ENCODE results near the gene RSPH1.

The RSPH1 gene

GRCh38 chr21:42533963-42534355 is 37.9 kb upstream of the RSPH1 start:
- TF ChIP-seq CSDC2 (CRISPR knock-in tag; IDR thresholded peaks at IDR 0.05) (no peak), ISL1 (CRISPR knock-in tag; IDR thresholded peaks at IDR 0.05) (no peak), BACH2 (CRISPR knock-in tag; IDR thresholded peaks at IDR 0.05; ENCODE audit: borderline replicate concordance) (no peak), GLIS3 (CRISPR knock-in tag; IDR thresholded peaks at IDR 0.05) (no peak), ZNF8 (CRISPR knock-in tag; IDR thresholded peaks at IDR 0.05) (no peak), ARNTL (CRISPR knock-in tag; IDR thresholded peaks at IDR 0.05; ENCODE audit: borderline replicate concordance, low read depth) (no peak), ZC3H10 (CRISPR knock-in tag; IDR thresholded peaks at IDR 0.05) (no peak), ZNF70 (CRISPR knock-in tag; IDR thresholded peaks at IDR 0.05) (no peak), ZFP3 (CRISPR knock-in tag; IDR thresholded peaks at IDR 0.05) (no peak), ESRRG (CRISPR knock-in tag; IDR thresholded peaks at IDR 0.05) (no peak), SNAI2 (CRISPR knock-in tag; IDR thresholded peaks at IDR 0.05) (no peak), RARB (CRISPR knock-in tag; IDR thresholded peaks at IDR 0.05) (no peak), ZNF565 (CRISPR knock-in tag; conservative IDR thresholded peaks at IDR 0.05; ENCODE audit: low read depth) (no peak), TSHZ2 (CRISPR knock-in tag; IDR thresholded peaks at IDR 0.05) (no peak), CREB5 (CRISPR knock-in tag; IDR thresholded peaks at IDR 0.05; ENCODE audit: low read depth) (no peak), OSR1 (CRISPR knock-in tag; IDR thresholded peaks at IDR 0.05) (no peak), TCF4 (CRISPR knock-in tag; IDR thresholded peaks at IDR 0.05; ENCODE audit: borderline replicate concordance) (no peak), POU6F1 (CRISPR knock-in tag; IDR thresholded peaks at IDR 0.05; ENCODE audit: borderline replicate concordance, low read depth) (no peak)
- TF ChIP-seq, protein P1, sequence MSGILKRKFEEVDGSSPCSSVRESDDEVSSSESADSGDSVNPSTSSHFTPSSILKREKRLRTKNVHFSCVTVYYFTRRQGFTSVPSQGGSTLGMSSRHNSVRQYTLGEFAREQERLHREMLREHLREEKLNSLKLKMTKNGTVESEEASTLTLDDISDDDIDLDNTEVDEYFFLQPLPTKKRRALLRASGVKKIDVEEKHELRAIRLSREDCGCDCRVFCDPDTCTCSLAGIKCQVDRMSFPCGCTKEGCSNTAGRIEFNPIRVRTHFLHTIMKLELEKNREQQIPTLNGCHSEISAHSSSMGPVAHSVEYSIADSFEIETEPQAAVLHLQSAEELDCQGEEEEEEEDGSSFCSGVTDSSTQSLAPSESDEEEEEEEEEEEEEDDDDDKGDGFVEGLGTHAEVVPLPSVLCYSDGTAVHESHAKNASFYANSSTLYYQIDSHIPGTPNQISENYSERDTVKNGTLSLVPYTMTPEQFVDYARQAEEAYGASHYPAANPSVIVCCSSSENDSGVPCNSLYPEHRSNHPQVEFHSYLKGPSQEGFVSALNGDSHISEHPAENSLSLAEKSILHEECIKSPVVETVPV (CRISPR knock-in tag; IDR thresholded peaks at IDR 0.05): no peak
- ATAC-seq: no peak

DNA sequence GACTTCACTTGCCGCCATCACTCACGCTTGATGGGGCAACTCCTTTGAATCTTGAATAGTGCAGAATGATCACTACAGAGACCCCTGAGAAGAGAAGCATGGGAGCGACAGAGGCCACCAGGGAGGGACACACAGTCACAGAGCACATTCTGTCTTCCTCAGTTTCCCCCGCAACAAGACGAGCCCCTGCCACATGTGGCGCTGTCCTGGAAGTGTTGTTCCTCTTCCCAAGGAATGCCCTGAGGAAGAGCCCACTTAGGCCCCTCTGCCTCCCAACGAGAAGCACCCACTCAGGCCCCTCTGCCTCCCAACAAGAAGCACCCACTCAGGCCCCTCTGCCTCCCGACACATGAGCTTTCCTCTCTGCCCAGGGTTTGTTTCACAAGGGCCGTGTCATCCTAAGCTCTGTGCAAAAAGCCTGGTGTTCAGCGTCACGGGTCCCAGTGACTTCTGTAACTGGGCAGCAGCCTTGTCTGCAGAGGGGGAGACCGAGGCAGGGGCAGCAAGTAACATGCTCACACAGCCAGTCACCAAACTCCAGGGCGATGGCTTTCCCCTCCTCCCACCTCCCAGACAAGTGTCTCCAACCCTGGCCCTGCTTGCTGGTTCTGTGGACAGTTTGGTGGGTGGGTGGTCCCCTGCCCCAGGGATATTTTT is 37.4 kb upstream of the RSPH1 start:
- no peak for ATAC-seq
- TF ChIP-seq TSHZ2 (CRISPR knock-in tag; IDR thresholded peaks at IDR 0.05): no peak
- no peak for TF ChIP-seq ARNTL (CRISPR knock-in tag; IDR thresholded peaks at IDR 0.05; ENCODE audit: borderline replicate concordance, low read depth)
- TF ChIP-seq RARB (CRISPR knock-in tag; IDR thresholded peaks at IDR 0.05): no peak
- no peak for TF ChIP-seq SNAI2 (CRISPR knock-in tag; IDR thresholded peaks at IDR 0.05)
- TF ChIP-seq TCF4 (CRISPR knock-in tag; IDR thresholded peaks at IDR 0.05; ENCODE audit: borderline replicate concordance): no peak
- TF ChIP-seq ISL1 (CRISPR knock-in tag; IDR thresholded peaks at IDR 0.05): no peak
- no peak for TF ChIP-seq ZNF8 (CRISPR knock-in tag; IDR thresholded peaks at IDR 0.05)
